ENCODE measurements around the gene PDXDC1. TPM values are rescaled to one million over a fixed set of nuclear protein-coding genes. Genes with fewer than 3 reads are reported as not detected.
"Not testable (repeated sequence)": the region's sequence is repeated elsewhere in the genome, so short reads cannot be mapped to it uniquely, and the experiment has no call there.

The PDXDC1 gene
- total RNA-seq, 3 donors from 2014 or later (not counting 1 experiment from before 2014, with no cell fraction given): 72.7 to 88.2 (median 75.1) TPM

- peaks cover 18% of the 10 kb centered on the region for H3K36me3 Mint-ChIP-seq
- H3K9me3 ChIP-seq (ENCODE audit: control insufficient read depth, insufficient read depth, low read length); H3K27me3 ChIP-seq (ENCODE audit: control insufficient read depth, insufficient read depth, low read length); DNase-seq; H3K27ac ChIP-seq (ENCODE audit: low read length); intact Hi-C loops (cut with micrococcal nuclease); H3K27me3 Mint-ChIP-seq (ENCODE audit: low read depth in 2 of 2); H3K9me3 Mint-ChIP-seq; ATAC-seq; H3K4me3 Mint-ChIP-seq; H3K4me3 ChIP-seq (ENCODE audit: low read length): not testable (repeated sequence)
- Histone ChIP-seq H3K4me1 (ENCODE audit: control insufficient read depth, insufficient read depth, low read length) (peaks cover 22% of the 10 kb centered on the region), H3K36me3 (ENCODE audit: control insufficient read depth, insufficient read depth, low read length) (peaks cover 47% of the 10 kb centered on the region)
- H3K4me1 Mint-ChIP-seq: peaks cover 21 to 22% of the 10 kb centered on the region in 2 donors
- whole genome bisulfite sequencing (ENCODE audit: insufficient coverage): 96% methylated on average over 6 of the region's 6 CpGs
- peak overlapping the region in 1 of 2 donors; percentile 21 for H3K27ac Mint-ChIP-seq
Measured at GRCh38 chr16:15028345-15028715, 53.5 kb downstream of the PDXDC1 start.

DNA sequence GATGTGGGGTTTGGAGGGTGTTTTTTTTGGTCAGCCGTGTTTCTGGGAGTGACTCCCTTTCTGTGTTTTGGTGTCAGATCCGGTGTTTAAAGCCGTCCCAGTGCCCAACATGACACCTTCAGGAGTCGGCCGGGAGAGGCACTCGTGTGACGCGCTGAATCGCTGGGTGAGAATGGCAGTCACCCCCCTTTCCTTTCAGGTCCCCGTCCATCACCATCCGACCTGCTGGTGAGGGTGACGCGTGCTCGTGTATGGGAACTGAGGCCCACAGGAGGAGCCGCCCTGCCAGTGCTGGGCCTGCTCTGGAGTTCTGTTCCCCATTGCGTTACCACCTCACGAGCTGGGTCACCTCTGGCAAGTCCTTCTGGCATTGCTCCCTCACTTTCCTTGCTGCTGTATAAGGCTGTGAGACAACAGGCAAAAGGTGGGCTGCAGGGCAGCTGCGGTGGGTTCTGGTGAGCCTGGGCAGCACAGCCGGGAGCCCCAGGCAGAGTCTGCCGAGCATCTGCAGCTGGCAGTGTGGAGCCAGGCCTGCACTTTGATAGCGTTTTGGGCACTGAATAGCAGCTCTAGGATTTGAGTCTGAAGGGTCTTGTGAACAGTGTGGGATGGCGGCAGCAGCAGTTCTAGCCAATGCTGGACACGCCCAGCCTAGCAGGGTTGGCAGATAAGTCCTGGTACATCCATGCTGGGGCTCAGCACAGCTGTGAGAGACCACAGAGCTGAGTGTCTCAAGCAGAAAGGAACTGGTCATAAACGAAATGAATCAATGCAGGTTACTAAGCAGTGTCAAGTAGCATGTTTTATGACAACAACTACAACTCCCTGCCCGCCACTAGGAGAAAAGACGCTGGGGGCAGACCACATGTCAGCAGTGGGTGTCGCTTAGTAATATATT, 54.2 kb downstream of the PDXDC1 start:
- ATAC-seq: not testable (repeated sequence)

GRCh38 chr16:15029749-15030148, 54.9 kb downstream of the PDXDC1 start:
- Mint-ChIP-seq H3K4me1 (peaks cover 19 to 21% of the 10 kb centered on the region in 2 donors), H3K36me3 (peaks cover 14% of the 10 kb centered on the region)
- peaks cover 22% of the 10 kb centered on the region for H3K4me1 ChIP-seq (ENCODE audit: control insufficient read depth, insufficient read depth, low read length)
- H3K4me3 ChIP-seq (ENCODE audit: low read length); H3K27ac ChIP-seq (ENCODE audit: low read length); H3K9me3 Mint-ChIP-seq; H3K27ac Mint-ChIP-seq; intact Hi-C loops (cut with micrococcal nuclease); ATAC-seq; H3K27me3 ChIP-seq (ENCODE audit: control insufficient read depth, insufficient read depth, low read length); H3K4me3 Mint-ChIP-seq; H3K9me3 ChIP-seq (ENCODE audit: control insufficient read depth, insufficient read depth, low read length); H3K27me3 Mint-ChIP-seq (ENCODE audit: low read depth in 2 of 2); DNase-seq: not testable (repeated sequence)
- 93% methylated on average over 6 of the region's 6 CpGs for WGBS (ENCODE audit: insufficient coverage)
- peaks cover 55% of the 10 kb centered on the region for H3K36me3 ChIP-seq (ENCODE audit: control insufficient read depth, insufficient read depth, low read length)

More for the DNA sequence above, 54.2 kb downstream of the PDXDC1 start:
- H3K4me1 ChIP-seq (ENCODE audit: control insufficient read depth, insufficient read depth, low read length): peaks cover 22% of the 10 kb centered on the region
- peaks cover 16% of the 10 kb centered on the region for H3K36me3 Mint-ChIP-seq
- DNase-seq; H3K4me3 ChIP-seq (ENCODE audit: low read length); H3K27ac ChIP-seq (ENCODE audit: low read length); H3K27me3 ChIP-seq (ENCODE audit: control insufficient read depth, insufficient read depth, low read length); intact Hi-C loops (cut with micrococcal nuclease); H3K9me3 ChIP-seq (ENCODE audit: control insufficient read depth, insufficient read depth, low read length); H3K9me3 Mint-ChIP-seq; H3K4me3 Mint-ChIP-seq; H3K27me3 Mint-ChIP-seq (ENCODE audit: low read depth in 2 of 2): not testable (repeated sequence)
- WGBS (ENCODE audit: insufficient coverage): 95% methylated on average over 25 of the region's 27 CpGs
- H3K36me3 ChIP-seq (ENCODE audit: control insufficient read depth, insufficient read depth, low read length): peaks cover 52% of the 10 kb centered on the region
- H3K4me1 Mint-ChIP-seq: peaks cover 21 to 22% of the 10 kb centered on the region in 2 donors
- peak overlapping the region in 1 of 2 donors; percentile 21 for H3K27ac Mint-ChIP-seq

DNA sequence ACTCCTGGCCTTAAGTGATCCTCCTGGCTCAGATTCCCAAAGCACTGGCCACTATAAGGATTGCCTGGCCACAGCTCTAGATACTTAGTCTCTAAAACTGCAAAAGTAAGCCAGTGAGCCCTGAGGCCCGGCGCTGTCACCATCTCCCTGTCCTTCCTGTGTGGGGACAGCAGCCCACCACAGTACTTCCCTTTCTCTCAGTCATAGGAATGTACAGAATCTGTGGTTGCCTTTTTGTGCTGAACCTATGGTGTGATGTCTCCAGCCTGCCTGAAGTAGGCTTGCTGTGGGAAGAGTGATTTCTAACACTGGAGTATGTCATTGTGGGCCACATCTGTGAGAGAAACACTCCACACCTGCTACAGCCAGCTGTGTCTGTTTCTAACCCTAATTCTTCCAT, 56.4 kb downstream of the PDXDC1 start:
- intact Hi-C loops (cut with micrococcal nuclease): no loop called here
- Histone ChIP-seq H3K36me3 (ENCODE audit: control insufficient read depth, insufficient read depth, low read length) (peaks cover 58% of the 10 kb centered on the region), H3K27me3 (ENCODE audit: control insufficient read depth, insufficient read depth, low read length) (no peaks in the 10 kb centered on the region), H3K4me3 (ENCODE audit: low read length) (no peak overlapping the region), H3K9me3 (ENCODE audit: control insufficient read depth, insufficient read depth, low read length) (no peaks in the 10 kb centered on the region), H3K27ac (ENCODE audit: low read length) (peak overlapping the region; percentile 30), H3K4me1 (ENCODE audit: control insufficient read depth, insufficient read depth, low read length) (peaks cover 22% of the 10 kb centered on the region)
- Mint-ChIP-seq H3K27ac (peak overlapping the region; percentile 87 to 89), H3K4me3 (peak overlapping the region; percentile 67), H3K36me3 (peaks cover 7% of the 10 kb centered on the region), H3K9me3 (no peaks in the 10 kb centered on the region), H3K4me1 (peaks cover 15 to 21% of the 10 kb centered on the region in 2 donors), H3K27me3 (ENCODE audit: low read depth in 2 of 2) (no peaks in the 10 kb centered on the region)
- DNase-seq (peak in 1 of 2 donors; percentile 35), ATAC-seq (peak; percentile 71 to 87 (median 73))
- TF ChIP-seq, protein P1, sequence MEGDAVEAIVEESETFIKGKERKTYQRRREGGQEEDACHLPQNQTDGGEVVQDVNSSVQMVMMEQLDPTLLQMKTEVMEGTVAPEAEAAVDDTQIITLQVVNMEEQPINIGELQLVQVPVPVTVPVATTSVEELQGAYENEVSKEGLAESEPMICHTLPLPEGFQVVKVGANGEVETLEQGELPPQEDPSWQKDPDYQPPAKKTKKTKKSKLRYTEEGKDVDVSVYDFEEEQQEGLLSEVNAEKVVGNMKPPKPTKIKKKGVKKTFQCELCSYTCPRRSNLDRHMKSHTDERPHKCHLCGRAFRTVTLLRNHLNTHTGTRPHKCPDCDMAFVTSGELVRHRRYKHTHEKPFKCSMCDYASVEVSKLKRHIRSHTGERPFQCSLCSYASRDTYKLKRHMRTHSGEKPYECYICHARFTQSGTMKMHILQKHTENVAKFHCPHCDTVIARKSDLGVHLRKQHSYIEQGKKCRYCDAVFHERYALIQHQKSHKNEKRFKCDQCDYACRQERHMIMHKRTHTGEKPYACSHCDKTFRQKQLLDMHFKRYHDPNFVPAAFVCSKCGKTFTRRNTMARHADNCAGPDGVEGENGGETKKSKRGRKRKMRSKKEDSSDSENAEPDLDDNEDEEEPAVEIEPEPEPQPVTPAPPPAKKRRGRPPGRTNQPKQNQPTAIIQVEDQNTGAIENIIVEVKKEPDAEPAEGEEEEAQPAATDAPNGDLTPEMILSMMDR (IDR thresholded peaks at IDR 0.05): no peak
- WGBS (ENCODE audit: insufficient coverage): 4% methylated on average over 2 of the region's 2 CpGs

- Histone ChIP-seq H3K9me3 (ENCODE audit: control insufficient read depth, insufficient read depth, low read length) (no peaks in the 10 kb centered on the region), H3K4me1 (ENCODE audit: control insufficient read depth, insufficient read depth, low read length) (peaks cover 22% of the 10 kb centered on the region), H3K27me3 (ENCODE audit: control insufficient read depth, insufficient read depth, low read length) (no peaks in the 10 kb centered on the region), H3K4me3 (ENCODE audit: low read length) (no peak overlapping the region), H3K27ac (ENCODE audit: low read length) (peak overlapping the region; percentile 30), H3K36me3 (ENCODE audit: control insufficient read depth, insufficient read depth, low read length) (peaks cover 62% of the 10 kb centered on the region)
- H3K27me3 Mint-ChIP-seq (ENCODE audit: low read depth in 2 of 2): no peaks in the 10 kb centered on the region
- DNase-seq (no peak), ATAC-seq (peak in 1 of 3 donors; percentile 19)
- peaks cover 7% of the 10 kb centered on the region for H3K36me3 Mint-ChIP-seq
- peak overlapping the region; percentile 87 to 89 for H3K27ac Mint-ChIP-seq
- intact Hi-C loops (cut with micrococcal nuclease): no loop called here
- H3K4me1 Mint-ChIP-seq: peaks cover 15 to 21% of the 10 kb centered on the region in 2 donors
- TF ChIP-seq, protein P1 (IDR thresholded peaks at IDR 0.05): no peak
- 85% methylated on average over 8 of the region's 8 CpGs for WGBS (ENCODE audit: insufficient coverage)
- H3K9me3 Mint-ChIP-seq: no peaks in the 10 kb centered on the region
- peak overlapping the region; percentile 67 for H3K4me3 Mint-ChIP-seq
Measured at GRCh38 chr16:15031586-15031985, 56.8 kb downstream of the PDXDC1 start.

Data from natural killer cell (primary cell).